Right kidney (tissue), 1 donor: ENCODE results near the gene SMURF1.
"Not testable (repeated sequence)": the region's sequence is repeated elsewhere in the genome, so short reads cannot be mapped to it uniquely, and the experiment has no call there.

Experiments used
- DNase-seq: peaks from one replicate; pipeline ENCODE4 v3.0.0-alpha.2; 2016

Gene SMURF1

GRCh38 chr7:99120916-99121315, 23.0 kb downstream of the SMURF1 start:
- DNase-seq = no peak

DNA sequence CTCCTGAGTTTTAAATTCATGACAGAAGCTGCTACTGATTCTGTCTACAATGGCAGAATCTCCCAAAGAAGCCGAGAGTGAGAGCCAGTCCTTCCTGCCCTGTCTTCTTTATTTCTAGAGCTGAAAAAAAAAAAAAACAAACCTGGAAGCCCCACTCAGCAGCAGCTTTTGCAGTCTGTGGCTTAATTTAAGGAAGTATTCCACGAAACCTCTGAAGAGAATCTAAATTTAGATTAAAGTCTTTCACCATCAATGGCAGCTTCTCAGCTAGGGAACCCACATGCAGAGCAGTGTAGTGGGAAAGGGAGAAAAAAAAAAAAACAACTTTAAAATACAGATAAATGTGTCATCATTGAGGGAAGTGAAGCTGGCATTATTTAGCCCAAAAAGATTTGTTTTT, 23.4 kb downstream of the SMURF1 start:
- no peak for DNase-seq

GRCh38 chr7:99118077-99118476, 25.8 kb downstream of the SMURF1 start:
- DNase-seq = no peak

GRCh38 chr7:99116144-99116543, 27.8 kb downstream of the SMURF1 start:
- DNase-seq = no peak

- DNase-seq = no peak
These were observed 28.5 kb downstream of the SMURF1 start for GRCh38 chr7:99115379-99115778.

DNA sequence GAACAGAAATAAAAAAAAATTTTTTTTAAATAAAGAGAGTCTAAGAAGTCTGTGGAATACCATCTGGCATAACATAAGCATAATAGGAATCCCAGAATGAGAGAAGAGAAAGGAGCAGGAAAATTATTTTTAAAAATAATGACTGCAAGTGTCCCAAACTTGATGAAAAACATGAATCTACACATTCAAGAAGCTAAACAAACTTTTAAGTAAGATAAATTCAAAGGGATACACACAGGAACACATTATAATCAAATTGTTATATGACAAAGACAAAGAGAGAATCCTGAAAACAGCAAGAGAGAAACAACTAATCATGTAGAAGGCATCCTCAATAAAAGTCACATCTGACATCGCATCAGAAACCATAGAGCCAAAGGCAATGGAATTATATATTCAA, 30.9 kb downstream of the SMURF1 start:
- no peak for DNase-seq

GRCh38 chr7:99112097-99112496, 31.8 kb downstream of the SMURF1 start:
- no peak for DNase-seq

GRCh38 chr7:99111591-99111990, 32.3 kb downstream of the SMURF1 start:
- DNase-seq = no peak

- DNase-seq = no peak
These were observed 34.5 kb downstream of the SMURF1 start for GRCh38 chr7:99109108-99110051.

DNA sequence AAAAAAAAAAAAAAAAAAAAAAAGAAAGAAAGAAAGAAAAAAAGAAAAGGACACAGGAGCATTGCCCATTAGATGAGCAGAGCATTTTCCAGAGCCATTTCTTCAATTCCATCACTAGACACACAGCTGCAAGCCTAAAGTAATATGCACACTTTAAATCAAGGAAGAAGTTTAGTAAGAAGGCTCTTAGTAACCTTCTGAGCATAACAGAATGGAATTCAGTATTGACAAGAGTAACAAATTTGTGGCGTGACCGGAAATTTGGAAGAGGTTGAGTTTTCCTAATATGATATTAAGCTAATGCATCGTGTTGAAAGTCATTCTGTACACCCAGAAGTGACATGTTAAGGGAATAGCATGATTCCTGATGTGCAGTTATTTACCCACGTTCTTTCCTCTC, 35.3 kb downstream of the SMURF1 start:
- no peak for DNase-seq

DNA sequence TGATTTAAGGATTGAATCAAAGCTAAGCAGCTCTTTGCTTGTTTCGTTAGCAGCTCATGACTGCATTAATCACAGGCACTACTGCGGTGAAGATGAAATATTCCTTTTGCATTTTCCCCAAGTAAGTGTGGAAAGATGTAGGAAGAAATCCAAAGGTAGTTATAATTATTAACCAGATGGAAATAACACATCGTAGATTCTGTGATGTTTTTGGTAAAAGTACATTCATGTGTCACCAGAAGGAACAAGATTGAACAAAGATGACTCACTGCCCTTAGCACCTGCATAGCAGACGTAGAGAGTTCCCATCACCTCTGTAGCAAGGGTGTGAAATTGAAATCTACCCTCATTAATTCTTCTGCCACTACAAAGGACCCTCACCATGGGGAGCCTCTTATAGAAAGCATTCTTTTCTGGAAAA, 37.1 kb downstream of the SMURF1 start:
- no peak for DNase-seq

DNA sequence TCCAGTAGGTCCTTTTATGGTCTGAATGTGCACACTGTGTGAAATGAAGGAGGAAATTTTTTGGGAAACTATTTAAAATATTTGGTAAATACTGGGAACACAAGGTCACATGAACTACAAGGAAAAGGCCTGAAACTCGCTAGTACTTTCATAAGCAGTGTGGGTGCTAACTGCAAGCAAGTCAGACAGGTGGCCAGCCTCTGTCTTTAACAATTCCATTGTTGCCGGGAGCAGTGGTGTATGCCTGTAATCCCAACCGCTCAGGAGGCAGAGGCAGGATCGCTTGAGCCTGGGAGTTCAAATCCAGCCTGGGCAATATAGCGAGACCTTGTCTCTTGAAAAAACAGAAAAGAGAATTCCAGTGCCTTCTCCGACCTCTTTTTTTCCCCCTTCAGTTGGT, 37.5 kb downstream of the SMURF1 start:
- no peak for DNase-seq

DNA sequence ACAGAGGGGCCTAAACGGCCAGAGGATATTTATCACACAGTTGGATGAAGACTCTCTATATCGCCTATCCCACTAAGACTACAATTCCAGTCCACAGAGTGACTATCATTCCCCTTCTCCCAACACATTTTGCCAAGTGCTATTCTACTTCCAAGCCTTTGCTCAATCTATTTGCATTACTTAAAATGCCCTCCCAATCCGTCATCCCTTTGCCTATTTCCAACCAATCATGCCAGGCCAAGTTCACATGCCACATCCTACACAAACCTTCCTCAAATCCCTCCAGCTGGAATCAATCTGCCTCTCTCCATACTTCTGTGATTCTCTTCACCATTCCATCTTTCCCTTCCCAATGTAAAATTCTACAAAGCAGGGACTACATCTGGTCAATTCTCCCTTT, 38.2 kb downstream of the SMURF1 start:
- no peak for DNase-seq

GRCh38 chr7:99104631-99105030, 39.3 kb downstream of the SMURF1 start:
- DNase-seq = no peak

GRCh38 chr7:99103836-99104235, 40.1 kb downstream of the SMURF1 start:
- DNase-seq = not testable (repeated sequence)

- no peak for DNase-seq
These were observed 40.9 kb downstream of the SMURF1 start for GRCh38 chr7:99102809-99103690.

- no peak for DNase-seq
These were observed 41.5 kb downstream of the SMURF1 start for GRCh38 chr7:99102361-99102760.

- not testable (repeated sequence) for DNase-seq
These were observed 42.4 kb downstream of the SMURF1 start for GRCh38 chr7:99101516-99101915.

DNA sequence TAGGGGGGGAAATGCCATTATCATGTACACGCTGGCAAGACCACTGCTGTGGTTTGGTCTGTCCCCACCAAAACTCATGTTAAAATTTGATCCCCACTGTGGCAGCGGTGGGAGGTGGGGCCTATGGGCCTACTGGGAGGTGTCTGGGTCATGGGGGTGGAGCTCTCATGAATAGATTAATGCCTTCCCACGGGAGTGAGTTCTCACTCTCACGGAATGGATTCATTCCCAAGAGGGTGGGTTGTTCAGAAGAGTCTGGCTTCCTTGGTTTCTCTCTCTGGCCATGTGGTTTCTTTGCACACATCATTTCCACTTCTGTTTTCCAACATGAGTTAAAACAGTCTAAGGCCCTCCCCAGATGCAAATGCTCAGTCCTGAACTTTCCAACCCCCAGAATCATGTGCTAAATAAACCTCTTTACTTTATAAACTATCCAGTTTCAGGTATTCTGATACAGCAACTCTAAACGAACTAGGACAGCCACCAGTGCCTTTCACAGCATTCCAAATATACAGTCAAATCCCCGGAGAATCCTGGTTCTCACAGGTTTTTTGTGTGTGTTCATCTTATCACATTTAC, 44.3 kb downstream of the SMURF1 start:
- DNase-seq = no peak

DNA sequence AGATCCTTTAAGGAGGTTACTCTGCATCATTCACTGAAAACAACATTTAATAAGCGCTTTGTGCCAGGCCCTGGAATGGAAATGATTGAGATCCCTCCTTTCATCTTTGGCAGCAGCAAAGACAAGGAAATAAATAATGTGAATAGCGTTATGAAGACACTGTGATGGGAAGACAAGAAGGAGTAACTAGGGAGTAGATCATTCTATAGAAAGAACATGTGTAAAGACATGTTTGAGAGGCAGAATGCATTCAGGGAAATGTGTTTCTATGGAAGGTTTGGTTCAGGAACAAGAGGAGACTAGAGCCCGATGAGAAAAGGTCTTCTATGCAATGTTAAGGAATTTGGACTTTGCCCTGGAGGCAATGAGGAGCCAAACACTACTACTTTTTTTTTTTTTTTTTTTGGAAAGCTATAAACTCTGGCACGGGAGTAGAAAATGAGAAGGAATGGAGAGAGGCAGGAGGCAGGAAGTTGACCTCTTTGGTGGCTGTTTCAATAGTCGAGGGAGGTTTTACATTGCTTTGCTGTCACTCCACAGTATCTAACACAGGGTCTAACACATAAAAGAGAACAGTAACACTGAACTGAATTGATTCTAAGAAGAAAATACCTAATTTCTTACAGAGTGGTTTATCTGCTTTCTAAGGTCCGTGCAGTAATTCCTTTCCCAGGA, 44.9 kb downstream of the SMURF1 start:
- DNase-seq = no peak

DNA sequence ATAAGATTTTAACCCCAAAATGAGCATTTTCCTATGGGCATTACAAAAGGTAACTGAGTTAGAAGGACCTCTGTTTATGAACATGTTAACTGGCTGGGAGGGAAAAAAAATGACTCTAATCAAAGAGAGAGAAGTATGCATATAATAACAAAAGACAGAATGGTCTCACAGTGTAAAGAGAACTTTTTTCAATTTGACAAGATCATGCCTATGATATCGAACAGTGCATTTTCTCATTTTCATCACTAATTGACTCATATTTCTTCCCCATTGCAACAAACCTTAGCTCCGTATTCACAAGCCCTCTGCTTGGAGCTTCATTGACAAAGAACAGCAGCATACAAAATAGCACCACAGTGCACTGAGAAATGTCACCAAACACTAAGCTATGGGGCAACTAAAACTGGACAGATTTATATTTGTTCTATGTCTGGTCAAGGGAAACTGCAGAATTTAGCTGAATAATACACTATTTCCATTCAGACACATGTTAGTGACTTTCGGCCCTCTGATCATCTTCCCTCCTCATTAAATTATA, 45.6 kb downstream of the SMURF1 start:
- no peak for DNase-seq

DNA sequence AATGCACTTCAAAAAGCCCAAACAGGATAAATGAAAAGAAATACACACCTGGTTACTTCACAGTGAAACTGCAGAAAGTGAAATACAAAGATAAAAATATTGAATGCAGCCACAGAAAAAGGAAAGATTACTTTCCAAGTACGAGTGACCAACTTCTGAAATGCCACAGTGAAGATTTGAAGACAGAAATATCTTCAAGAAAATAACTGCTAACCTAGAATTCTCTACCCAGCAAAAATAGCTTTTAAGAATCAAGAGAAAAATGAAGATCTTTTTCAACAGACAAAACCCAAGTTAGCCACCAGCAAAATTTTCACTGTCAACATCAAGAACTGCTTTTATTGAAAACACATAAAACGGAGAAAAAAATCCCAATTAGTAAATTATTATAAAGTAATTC, 46.2 kb downstream of the SMURF1 start:
- DNase-seq = no peak
